Endothelial cell of umbilical vein (primary cell): ENCODE data around the gene SEMA5A. TPM values are rescaled to one million over a fixed set of nuclear protein-coding genes. Genes with fewer than 3 reads are reported as not detected.

Experiments
- BruUV-seq: library from RNA; stranded (reverse); fragments of 400-500 nt; replicated peaks from 2 replicates; lab custom pipeline; 2021; lab: Mats Ljungman, UMichigan
- CTCF ChIA-PET: fragments of 300-600, 350-600 bp; sonication (Branson Sonifier 250); formaldehyde crosslinking; loops from one replicate; lab custom pipeline; 2021; ENCODE audit warnings: antibody characterized with exemption, inconsistent platforms; lab: Charles Lee
- POLR2A ChIA-PET: fragments of 300-600, 350-600 bp; sonication (Branson Sonifier 250); formaldehyde crosslinking; loops from one replicate; lab custom pipeline; 2021; ENCODE audit warnings: antibody characterized with exemption, inconsistent platforms; lab: Charles Lee
- DNase-seq: peaks from one replicate; pipeline ENCODE4 v3.0.0-alpha.2; 2011; ENCODE audit warnings: low read depth, low spot score
- FAIRE-seq: peaks from 2 replicates; lab custom pipeline; 2011; peaks lifted over from hg19 to GRCh38; lab: Jason Lieb, UNC
- H2AFZ ChIP-seq: 2 replicates; pipeline ENCODE4 v1.6.0; 2012; ENCODE audit warnings: low read depth, low read length, control low read depth, inconsistent platforms
- H3K27ac ChIP-seq: 2 replicates; pipeline ENCODE4 v1.5.1; 2011; ENCODE audit warnings: low read depth, mild to moderate bottlenecking, control low read depth, low read length, moderate library complexity; ENCODE audit not compliant: insufficient read depth
- H3K27me3 ChIP-seq, 2 experiments: 2 replicates each; pipeline versions ENCODE4 v1.6.0 to v1.6.1; 2011; ENCODE audit warnings: low read length in 2 of 2, mixed read lengths in 1 of 2; ENCODE audit not compliant: control insufficient read depth in 2 of 2, insufficient read depth in 2 of 2
- H3K36me3 ChIP-seq, 2 experiments: 2 replicates in 1 of 2; 3 replicates in 1 of 2; pipeline ENCODE4 v1.5.1; 2011; ENCODE audit warnings: low read length in 2 of 2, mild to moderate bottlenecking in 1 of 2, moderate library complexity in 1 of 2; ENCODE audit not compliant: control insufficient read depth in 2 of 2, insufficient read depth in 2 of 2; ENCODE audit errors: extremely low read depth in 1 of 2
- H3K4me1 ChIP-seq: 3 replicates; pipeline ENCODE4 v1.5.1; 2011; ENCODE audit warnings: mild to moderate bottlenecking, low read length; ENCODE audit not compliant: control insufficient read depth, insufficient read depth; ENCODE audit errors: extremely low read depth
- H3K4me2 ChIP-seq: 2 replicates; pipeline ENCODE4 v1.6.1; 2011; ENCODE audit warnings: low read length, control low read depth, mixed read lengths; ENCODE audit not compliant: insufficient read depth
- H3K4me3 ChIP-seq, 3 experiments: fragments of 200-600 bp in 1 of 3; sonication (generic), shearing (Covaris generic) in 1 of 3; replicated peaks in 1 of 3; 2 replicates each; pipeline ENCODE4 v1.5.1; 2011 to 2016; ENCODE audit warnings: control low read depth in 3 of 3, low read length in 3 of 3, mild to moderate bottlenecking in 2 of 3, inconsistent platforms in 1 of 3, low read depth in 1 of 3, moderate library complexity in 1 of 3; ENCODE audit not compliant: insufficient read depth in 1 of 3
- H3K79me2 ChIP-seq: 2 replicates; pipeline ENCODE4 v1.6.0; 2012; ENCODE audit warnings: low read length, inconsistent platforms; ENCODE audit not compliant: control insufficient read depth, insufficient read depth
- H3K9ac ChIP-seq: replicated peaks from 2 replicates; pipeline ENCODE3; 2011; ENCODE audit warnings: low read length, control low read depth; ENCODE audit not compliant: insufficient read depth; ENCODE audit errors: extremely low read depth
- H3K9me1 ChIP-seq: replicated peaks from 3 replicates; pipeline ENCODE4 v1.6.0; 2011; ENCODE audit warnings: mild to moderate bottlenecking, low read length; ENCODE audit not compliant: control insufficient read depth, insufficient read depth; ENCODE audit errors: extremely low read depth
- H3K9me3 ChIP-seq: replicated peaks from 2 replicates; pipeline ENCODE4 v1.5.1; 2012; ENCODE audit warnings: low read length, inconsistent platforms; ENCODE audit not compliant: control insufficient read depth, insufficient read depth
- H4K20me1 ChIP-seq: replicated peaks from 2 replicates; pipeline ENCODE3; 2011; ENCODE audit warnings: mild to moderate bottlenecking, low read length; ENCODE audit not compliant: control insufficient read depth, insufficient read depth; ENCODE audit errors: extremely low read depth
- CTCF ChIP-seq, 2 donors: IDR thresholded peaks; 1 replicate in 1 of 2; 2 replicates in 1 of 2; pipeline ENCODE4 v1.5.1; 2011; ENCODE audit warnings: low read length in 2 of 2, mild to moderate bottlenecking in 2 of 2, moderate library complexity in 2 of 2, control low read depth in 1 of 2, inconsistent platforms in 1 of 2, low read depth in 1 of 2; ENCODE audit not compliant: insufficient read depth in 1 of 2; ENCODE audit errors: extremely low read depth in 1 of 2
- EZH2 ChIP-seq: IDR thresholded peaks from 2 replicates; pipeline ENCODE4 v1.6.1; 2012; ENCODE audit warnings: borderline replicate concordance, low read depth, mild to moderate bottlenecking, moderate library complexity, low read length, inconsistent platforms; ENCODE audit not compliant: severe bottlenecking
- FOS ChIP-seq: IDR thresholded peaks from 2 replicates; pipeline ENCODE4 v1.6.1; 2011; ENCODE audit warnings: mild to moderate bottlenecking, low read length, moderate library complexity, borderline replicate concordance; ENCODE audit not compliant: insufficient read depth
- GATA2 ChIP-seq: IDR thresholded peaks from 2 replicates; pipeline ENCODE4 v1.7.0; 2011; ENCODE audit warnings: low read depth, mild to moderate bottlenecking, moderate library complexity, mixed read lengths, low read length; ENCODE audit not compliant: insufficient read length, insufficient read depth
- JUN ChIP-seq: IDR thresholded peaks from 2 replicates; pipeline ENCODE4 v1.6.1; 2011; ENCODE audit warnings: borderline replicate concordance, low read depth; ENCODE audit not compliant: insufficient read length, insufficient read depth
- MAX ChIP-seq: IDR thresholded peaks from 2 replicates; pipeline ENCODE4 v1.6.1; 2011; ENCODE audit not compliant: insufficient read depth, insufficient read length
- MYC ChIP-seq: IDR thresholded peaks from one replicate; pipeline ENCODE4 v1.6.1; 2011; ENCODE audit warnings: mild to moderate bottlenecking, low read depth, low read length
- POLR2A ChIP-seq: IDR thresholded peaks from 2 replicates; pipeline ENCODE4 v1.6.1; 2012; ENCODE audit warnings: low read depth, mild to moderate bottlenecking, control low read depth, low read length
- POLR2AphosphoS5 ChIP-seq: IDR thresholded peaks from 2 replicates; pipeline ENCODE4 v1.6.1; 2012; ENCODE audit warnings: low read depth, mild to moderate bottlenecking, control low read depth, low read length, moderate library complexity; ENCODE audit not compliant: insufficient read depth
- dilution Hi-C: fragments of 300-500 bp; cut with MboI; formaldehyde crosslinking; loops from one replicate; pipeline ENCODE4 v1.15.0; 2019; ENCODE audit warnings: low sequenced_read_pairs; ENCODE audit not compliant: extremely low pct_ligation_motif_present
- intact Hi-C: fragments of 100-400 bp; cut with micrococcal nuclease; formaldehyde crosslinking; loops from one replicate; pipeline ENCODE4 v1.10.0; 2022
- polyA plus RNA-seq, 4 experiments: library from polyadenylated mRNA; depleted of rRNA in 3 of 4; stranded (reverse) in 3 of 4; unstranded in 1 of 4; fragments of >200 nt; gene quantifications; 2 replicates each; pipeline versions ENCODE4 v1.2.1 to v1.2.3, GENCODE V29; 2011 to 2012; ENCODE audit warnings: missing spikeins in 1 of 4
- total RNA-seq: library from RNA; stranded (reverse); gene quantifications from 2 replicates; pipeline ENCODE4 v1.2.3, GENCODE V29; 2021

The SEMA5A gene
- total and polyA plus RNA-seq, 2 donors (not counting 3 experiments of a cell fraction or from before 2014, with no cell fraction given), result 0.04 to 0.06 TPM

- BruUV-seq, result no TSS peak
- dilution Hi-C loops, result no loop called here
- CTCF ChIA-PET, result no interaction called here
Measured at GRCh38 chr5:9331372-9331771, 214.5 kb downstream of the SEMA5A start.

More at GRCh38 chr5:9331372-9331771, 214.5 kb downstream of the SEMA5A start:
- Histone ChIP-seq H3K79me2 (no peaks in the 10 kb centered on the region), H4K20me1 (no peaks in the 10 kb centered on the region), H3K9ac (no peak overlapping the region), H3K27ac (no peak overlapping the region), H3K9me1 (no peaks in the 10 kb centered on the region), H3K36me3 (no peaks in the 10 kb centered on the region), H3K4me2 (no peak overlapping the region), H3K27me3 (no peaks in the 10 kb centered on the region), H3K4me3 (no peak overlapping the region), H3K9me3 (no peaks in the 10 kb centered on the region), H3K4me1 (no peaks in the 10 kb centered on the region), H2AFZ (no peak overlapping the region)
- intact Hi-C loops, result no loop called here
- TF ChIP-seq MYC, result no peak
- TF ChIP-seq CTCF (IDR thresholded peaks at IDR 0.05; ENCODE audit: extremely low read depth in 1 of 2, insufficient read depth in 1 of 2, low read depth in 1 of 2, low read length in 2 of 2), result no peak
- no peak for TF ChIP-seq POLR2AphosphoS5
- TF ChIP-seq JUN, result no peak
- no peak for TF ChIP-seq FOS
- TF ChIP-seq EZH2, result no peak
- no peak for TF ChIP-seq GATA2
- TF ChIP-seq POLR2A, result no peak
- TF ChIP-seq MAX, result no peak
- DNase-seq (no peak), FAIRE-seq (no peak)
- POLR2A ChIA-PET, result no interaction called here
